SHP77 treated with DMSO at 0.1 percent for 48 hours (cell line): ENCODE measurements around the gene NR3C2.

ENCODE experiments used
- DNase-seq: peaks from one replicate; lab custom pipeline; 2025; lab: John Stamatoyannopoulos, UW

The NR3C2 gene

DNA sequence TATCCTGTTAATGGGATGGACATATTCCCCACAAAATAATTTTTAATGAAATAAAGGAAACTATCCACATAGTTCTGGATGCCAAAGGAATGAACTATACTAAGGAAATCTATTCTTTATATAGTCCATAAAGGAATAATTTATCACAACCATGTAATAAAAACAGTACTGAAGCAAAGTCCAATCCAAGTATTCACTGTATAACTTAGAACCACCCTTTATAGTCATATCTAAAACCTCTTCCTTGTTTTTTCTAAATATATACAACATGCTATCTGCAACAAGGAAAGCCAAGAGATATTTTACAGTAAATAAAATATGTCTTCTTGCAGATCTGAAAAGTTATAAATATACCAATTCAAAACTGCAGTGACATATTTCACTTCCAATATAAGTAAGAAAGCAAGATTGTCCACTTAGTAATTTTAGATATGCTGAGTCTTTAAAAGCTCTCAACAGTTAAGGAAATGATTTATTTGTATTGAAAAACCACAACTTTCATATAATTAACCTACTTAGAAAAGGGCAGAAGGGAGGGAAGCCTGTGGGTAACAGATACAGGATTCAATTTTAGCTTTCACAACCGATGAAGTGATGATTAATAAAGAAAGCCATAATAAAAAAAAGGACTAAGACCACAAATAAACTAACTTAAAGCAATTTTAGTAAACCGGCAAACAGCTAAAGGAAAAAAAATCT is 8.0 kb downstream of the NR3C2 start:
- no peak for DNase-seq

DNA sequence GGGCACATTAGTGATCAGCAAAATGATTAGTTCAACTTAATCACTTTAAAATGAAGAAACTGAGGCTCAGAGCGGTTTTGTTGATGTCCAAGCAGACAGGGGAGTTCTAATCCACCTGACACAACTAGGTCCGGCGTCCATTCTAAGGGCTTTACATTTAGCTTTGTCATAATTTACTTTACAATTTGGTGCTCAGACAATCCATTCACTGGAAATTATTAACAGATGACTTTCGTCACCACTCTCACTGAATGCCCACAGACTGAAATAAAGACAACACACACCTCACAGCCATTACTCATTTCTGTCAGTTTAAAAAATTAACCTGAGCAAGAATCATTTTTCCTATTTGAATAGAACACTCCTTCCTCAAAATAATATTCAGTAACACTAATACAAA is 10.8 kb downstream of the NR3C2 start:
- no peak for DNase-seq

DNA sequence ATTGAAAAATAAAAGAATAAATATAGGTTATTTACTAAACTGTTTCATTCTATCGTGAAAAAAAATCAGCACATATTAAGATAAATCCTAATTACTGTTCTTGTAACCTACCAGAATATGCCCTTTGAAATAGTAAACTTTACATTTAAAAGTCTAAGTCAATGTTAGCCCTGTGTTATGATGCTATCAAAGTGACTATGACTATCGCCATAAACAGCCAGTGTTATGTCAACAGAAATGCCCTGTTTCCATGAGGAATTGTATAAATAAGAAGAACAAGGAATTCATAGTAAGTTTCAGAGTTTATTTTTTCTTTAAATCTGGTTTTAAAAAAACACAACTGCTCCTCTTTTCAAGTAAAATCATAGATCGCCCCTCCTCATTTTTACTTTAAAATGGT is 11.4 kb downstream of the NR3C2 start:
- no peak for DNase-seq

DNA sequence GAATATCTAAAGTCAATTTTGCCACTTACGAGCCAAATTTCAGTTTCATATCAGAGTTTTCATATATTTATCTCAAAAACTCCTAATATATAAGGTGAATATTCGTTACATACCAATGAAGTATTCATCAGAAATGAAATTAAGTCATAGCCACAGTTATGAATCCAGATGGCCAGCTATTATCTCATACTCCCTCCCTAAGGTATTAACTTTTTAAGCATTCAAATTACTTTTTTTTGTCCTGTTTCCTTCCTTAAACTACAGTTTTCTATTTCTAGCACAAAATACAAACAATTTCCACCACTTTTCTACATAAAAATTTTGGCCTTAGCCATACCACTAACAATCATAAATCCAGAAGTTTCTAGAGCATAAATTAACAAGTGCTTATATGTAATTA is 13.0 kb downstream of the NR3C2 start:
- DNase-seq = no peak

DNA sequence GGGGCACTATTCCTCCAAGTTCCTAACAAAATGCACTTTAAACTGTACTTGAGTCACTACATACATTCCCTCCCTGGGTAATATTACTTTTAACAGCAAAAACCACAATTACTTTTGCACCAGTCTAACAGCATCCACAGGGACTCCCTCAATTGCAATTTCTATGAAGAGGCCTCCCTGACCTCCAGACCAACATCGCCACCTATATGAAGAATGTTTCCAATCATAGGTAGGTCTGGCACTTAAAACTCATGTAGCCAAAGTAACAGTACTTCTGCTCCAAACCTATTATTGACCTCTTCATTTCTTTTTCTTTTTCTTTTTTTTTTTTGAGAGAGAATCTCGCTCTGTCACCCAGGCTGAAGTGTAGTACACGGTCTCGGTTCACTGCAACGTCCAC is 15.6 kb downstream of the NR3C2 start:
- DNase-seq = no peak

DNA sequence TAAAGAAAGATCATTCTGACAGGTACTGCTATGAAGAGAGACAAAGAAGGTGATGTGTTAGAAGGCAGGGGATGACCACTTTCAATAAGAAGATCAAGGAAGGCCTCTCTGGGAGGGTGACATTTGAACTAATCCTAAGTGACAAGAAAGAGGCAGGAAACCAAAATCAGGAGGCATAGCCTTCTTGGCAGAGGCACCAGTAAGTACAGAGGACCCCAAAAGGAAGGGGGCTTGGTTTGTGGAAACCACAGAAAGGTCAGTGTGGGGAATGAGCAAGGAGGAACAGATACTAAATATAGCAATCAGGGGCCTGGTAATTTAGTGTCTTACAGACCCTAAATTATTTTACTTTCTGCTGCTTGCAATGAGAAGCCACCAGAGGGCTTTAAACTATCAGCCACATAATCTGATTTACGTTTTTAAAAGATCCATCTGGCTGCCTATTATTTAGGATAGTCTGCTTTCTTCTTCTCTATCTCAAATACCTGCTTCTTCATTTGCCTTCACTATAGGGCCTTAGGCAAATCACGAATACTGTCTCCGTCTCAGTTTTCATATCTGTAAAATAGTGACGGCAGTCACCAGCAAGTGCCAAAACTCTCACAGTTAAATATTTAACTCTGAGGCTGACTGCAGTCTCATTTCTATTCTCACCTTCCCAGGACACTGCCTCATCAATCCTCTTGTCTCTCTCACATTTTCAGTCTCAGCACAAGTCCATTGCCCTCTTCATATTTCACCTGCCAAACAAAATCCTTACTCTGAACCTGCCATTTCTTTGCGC is 16.7 kb downstream of the NR3C2 start:
- no peak for DNase-seq

DNA sequence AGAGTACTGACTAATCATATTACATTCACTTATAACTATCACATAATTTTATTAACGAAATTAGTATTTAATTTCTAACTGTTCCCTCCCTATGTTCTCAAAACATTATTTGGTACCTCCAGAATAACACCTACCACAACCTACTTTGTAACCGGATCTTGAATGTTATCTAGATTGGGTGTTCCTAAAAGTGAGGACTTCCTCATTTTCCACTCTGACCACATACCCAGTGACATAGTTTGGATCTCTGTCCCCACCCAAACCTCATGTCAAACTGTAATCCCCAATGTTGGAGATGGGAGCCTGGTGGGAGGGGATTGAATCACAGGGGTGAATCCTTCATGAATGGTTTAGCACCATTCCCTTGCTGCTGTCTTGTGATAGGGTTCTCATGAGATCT is 21.8 kb downstream of the NR3C2 start:
- DNase-seq = no peak

DNA sequence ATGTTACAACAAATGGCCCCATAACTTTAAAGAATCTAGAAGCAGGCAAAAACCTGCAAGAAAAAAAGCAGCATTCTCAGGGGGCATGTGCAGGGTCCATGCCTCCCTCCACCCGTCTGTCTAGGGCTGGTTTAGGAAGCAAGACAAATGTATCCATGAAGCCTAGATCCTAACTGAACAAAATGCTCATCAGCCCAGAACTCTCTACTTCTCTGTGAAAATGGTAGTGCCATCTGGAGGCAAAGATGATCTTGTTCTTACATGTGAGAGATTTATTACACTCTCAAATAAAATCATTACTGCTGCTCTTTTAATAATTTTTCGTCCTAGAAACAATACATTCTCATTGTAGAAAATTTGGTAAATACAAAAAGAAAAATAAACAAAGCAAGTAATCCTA is 26.7 kb downstream of the NR3C2 start:
- no peak for DNase-seq

DNA sequence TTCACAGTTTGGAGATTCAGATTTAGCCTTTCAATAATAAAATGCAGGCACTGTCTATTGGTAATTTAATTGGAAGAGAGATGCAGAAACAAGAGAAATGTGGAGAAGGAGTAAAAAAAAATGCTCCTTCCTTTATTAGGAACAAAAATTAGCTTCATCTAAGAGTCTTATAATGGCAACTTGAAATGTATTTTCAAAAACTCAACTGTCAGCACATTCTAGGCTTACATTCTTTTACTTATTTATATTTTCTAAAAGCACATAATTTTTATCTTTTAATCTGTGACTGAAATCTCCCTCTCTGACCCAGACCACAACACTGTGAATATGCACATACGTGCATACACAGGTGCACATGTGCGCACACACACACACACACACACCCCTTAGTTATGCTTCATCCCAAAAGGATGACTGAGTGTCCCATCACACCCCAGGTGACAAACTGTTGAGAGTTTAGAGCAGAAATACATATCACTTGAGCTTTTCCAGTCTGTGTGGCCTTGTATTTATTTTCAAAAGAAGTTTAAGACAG is 29.7 kb downstream of the NR3C2 start:
- DNase-seq = no peak

DNA sequence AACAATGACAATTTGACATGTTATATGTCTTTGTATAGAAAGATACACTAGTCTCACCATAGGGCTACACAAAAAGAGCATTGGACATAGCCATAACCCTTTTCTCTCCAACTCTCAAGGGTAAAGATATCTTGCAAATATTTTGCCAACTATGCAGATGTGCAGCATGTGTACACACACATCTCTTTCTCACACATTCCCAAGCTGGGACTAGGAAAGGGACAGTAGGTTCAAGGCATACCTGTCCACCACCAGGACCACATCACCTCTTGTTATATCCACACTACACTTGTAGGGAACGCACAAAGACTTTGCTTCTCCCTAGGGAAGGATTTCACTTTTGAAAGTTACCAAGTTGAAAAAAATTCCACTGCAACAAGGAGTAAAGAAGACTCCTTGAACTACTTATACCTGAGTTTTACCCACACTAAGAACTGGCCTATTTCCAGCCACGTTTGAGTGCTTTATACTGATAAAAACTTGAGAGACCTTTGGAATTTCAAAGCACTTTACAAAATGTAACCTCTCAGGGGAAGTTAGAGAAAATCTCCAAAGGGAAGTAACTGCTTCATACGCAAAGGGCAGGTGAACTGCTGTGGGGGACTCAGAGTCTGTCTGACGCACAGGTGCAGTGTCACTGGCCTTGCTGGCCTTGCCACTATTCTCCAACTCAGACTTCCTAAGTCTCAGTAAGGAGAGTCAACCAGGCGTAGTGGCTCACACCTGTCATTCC is 36.9 kb downstream of the NR3C2 start:
- no peak for DNase-seq

DNA sequence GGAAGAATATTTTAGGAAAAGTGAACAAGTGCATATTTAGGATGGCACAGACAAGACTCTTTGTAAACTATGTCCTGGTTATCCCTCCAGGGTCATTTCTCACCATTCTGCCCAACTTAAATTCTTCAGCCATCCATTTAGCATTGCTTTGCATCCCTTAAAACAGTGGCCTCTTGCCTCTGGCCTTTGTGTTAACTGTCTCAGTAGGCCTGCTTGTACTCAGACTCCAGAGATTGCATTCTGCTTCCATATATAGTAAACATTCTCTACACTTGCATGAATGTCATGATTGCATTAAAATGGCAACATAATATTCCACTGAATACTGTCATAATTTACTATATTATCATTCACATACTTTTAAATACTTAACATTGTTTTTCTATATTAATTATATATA is 43.2 kb downstream of the NR3C2 start:
- no peak for DNase-seq

DNA sequence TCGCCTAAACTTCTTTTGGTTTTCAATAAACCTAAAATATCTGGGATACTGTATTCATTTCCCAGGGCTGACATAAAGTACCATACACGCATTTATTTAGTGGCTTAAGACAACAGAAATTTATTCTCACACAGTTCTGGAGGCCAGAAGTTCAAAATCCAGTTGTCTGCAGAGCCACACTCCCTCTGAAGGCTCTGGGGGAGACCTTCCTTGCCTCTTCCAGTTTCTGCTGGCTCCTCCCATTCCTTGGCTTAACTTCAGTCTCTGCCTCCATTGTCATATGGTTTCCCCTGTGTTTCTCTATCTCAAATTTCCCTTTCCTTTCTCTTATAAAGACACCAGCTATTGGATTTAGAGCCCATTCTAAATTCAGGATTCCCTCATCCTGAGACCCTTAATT is 44.4 kb downstream of the NR3C2 start:
- no peak for DNase-seq

DNA sequence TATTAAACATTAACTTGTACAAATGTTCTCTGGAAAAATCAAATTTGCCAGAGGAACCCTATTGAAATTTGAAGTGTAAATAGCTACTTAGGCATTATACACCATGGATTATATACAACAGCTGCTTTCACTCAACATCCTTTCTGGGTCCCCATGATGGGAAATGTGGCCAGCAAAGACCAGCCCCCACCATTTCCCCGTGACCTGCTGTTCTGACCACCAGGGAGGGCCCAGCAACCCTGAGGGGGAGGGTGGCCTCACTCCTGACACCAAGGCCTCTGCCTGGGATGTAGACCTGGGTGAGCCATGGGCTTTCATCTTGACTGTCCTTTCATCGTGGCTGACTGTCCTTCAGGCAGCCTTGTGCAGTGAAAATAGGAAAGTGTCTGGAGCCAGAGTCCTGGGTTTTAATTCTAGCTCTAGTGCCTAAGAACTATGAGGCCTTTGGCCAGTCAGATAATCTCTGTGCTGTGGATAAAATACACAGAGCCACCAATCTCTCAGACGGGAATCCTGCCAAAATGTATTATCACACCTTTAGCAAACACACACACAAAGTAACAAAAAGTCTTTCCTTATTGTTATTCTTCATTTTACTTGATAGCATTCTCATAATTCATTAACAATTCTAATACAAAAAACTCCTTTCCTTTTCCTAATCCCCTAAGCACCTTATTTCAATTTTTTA is 45.1 kb downstream of the NR3C2 start:
- DNase-seq = no peak

DNA sequence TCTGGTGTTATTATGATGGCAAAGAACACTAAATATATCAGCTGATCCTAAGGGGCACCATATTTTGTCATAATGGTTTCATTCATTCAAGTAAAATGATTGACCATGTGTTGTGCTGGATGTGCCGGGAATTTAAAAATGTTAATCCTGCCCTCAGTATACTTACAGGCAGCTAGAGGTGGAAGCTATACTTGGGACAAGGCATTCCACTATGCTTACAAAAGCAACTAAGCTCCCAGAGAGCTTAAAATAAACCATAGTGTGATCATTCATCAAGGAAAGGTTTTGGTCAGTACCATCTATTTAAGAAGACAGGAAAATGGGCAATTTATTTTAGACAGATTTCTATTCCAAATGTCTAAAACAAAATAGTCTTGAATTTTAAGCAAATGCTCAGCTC is 46.4 kb downstream of the NR3C2 start:
- no peak for DNase-seq

DNA sequence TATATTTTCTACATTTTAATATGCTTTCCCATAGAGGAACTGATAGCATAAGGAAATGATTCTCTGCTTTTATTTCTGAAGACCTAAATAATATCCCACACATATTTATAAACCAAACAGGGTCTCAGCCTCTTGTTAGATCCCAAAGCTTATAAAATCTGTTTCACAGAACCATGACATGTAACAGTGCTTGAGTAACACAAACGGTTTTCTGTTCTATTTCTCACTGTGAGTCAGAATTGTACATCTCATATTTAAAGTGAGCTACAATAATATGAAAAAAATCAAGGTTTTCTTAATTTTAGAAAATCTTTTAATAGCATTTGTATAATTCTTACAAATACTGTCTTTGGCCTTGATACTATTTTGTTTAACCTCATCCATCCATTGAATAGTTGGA is 51.2 kb downstream of the NR3C2 start:
- DNase-seq = no peak

DNA sequence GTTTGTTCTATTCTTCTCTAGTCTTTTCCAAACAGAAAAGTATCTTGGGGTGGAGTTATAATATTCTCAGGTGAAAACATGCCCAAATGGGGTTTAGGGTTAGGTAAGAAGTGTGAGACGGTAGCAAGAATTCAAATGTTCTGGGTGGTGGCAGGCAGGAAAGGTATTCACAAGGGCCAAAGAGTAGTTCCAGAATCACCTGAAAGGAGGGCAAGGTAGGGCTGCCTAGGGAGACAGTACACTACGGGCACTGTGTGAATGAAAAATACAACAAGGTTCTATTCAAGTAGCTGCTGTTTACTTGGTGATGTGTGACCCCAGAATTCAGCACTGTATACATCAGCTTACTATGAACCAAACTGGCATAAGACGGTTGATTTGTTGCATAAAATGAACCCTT is 51.9 kb downstream of the NR3C2 start:
- DNase-seq = no peak

DNA sequence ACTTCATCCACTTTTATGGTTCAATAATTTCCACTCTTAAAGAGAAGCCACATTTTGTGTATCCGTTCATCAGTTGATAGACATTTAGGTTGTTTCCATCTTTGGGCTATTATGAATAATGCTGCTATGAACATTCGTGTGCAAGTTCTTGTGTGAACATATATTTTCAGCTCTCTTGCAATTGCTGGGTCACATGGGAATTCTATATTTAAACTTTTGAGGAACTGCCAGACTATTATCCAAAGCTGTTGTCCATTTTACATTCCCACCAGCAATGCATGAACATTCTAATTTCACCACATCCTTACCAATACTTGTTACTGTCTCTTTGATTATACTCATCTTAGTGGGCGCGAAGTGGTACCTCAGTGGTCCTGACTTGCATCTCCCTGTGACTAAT is 61.9 kb downstream of the NR3C2 start:
- no peak for DNase-seq

DNA sequence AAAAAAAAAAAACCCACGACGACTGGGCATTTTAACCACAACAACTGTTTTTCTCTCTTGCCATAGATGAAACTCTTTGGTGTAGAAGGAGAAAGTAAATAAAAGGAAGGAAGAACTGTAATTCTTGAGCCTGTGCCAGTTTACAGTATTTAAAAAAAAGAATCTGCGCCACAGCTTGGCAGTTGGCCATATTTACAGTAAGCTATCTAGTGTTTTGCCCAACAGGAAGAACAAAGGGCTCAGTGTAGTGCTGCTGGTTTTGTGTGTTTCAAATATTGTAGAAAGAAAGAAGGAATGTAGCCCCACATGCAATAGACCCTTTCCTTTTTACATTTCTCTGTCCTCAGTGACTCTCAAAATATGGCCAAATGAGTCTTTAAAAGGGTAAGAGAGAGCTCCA is 66.1 kb downstream of the NR3C2 start:
- DNase-seq = peak; percentile 18

DNA sequence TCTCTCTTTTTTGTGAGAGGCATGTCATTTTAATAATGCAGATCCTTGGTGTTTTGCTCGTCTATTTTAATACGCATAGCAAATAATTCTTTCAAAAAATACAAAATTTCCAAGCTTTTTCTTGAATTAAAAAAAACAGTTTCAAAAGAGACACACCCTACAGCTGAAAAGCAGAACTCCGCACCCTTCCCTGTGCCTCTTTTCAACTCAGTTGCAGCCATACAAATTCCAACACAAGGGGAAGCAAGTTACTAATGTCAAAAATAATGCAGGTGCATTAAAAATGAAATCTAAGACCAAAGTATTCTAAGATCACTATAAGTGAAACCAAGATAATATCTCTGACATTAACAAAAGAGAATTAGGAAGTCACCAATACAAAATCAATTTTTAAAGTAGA is 66.6 kb downstream of the NR3C2 start:
- DNase-seq = no peak

DNA sequence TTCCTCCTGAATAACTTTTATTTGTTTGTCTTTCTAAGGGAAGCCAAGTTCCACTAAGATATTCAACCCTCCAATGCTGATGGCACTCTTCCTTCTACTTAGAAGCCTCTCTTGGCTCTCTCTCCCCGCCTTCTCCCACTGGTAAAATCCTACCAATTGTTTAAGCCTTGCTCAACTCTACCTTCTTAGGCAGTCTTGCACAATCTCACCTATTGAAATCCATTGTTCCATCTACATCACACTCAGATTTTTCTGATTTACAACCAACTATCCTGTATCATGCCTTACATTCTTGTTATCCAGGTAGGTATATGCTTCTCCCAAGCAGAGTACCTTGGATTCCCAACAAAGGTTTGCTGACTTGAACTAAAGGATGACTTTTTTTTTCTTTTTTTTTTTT is 69.1 kb downstream of the NR3C2 start:
- DNase-seq = no peak

DNA sequence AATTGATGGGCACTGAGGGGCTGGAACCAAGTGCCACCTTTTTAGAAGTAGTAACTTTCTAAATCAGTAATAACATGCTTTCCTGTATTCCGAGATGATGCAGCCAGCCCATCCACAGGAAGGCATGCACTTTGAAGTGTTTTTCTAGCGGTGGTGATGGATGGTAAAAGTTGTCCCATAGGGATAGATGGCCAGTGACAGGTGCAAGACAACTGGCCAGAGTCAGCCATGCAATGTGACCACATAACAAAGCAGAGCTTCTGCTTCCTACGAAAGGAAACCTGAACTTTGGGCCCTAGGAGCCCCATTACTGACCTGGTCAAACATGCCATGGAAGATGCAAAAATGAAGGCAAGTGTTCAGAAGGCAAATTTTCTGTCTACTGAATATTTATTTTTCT is 72.3 kb downstream of the NR3C2 start:
- no peak for DNase-seq

DNA sequence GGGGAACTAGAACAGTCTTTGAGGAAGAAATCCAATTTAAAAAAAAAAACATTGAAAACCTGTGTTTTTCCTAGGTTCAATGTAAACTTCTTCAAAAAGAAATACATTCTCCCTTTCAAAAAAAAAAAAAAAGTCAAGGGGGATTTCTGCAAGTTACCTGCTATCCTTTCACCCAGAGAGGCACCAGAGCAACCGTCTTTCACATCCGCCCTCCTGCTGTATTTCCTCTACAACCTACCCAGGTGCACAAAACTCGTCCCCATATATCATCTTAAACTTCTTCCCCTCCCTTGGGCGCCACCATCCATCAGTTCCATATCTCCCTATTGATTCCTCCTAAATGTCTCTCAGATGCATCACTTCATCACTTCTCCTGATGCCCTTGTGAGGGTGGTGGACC is 74.5 kb downstream of the NR3C2 start:
- no peak for DNase-seq
